HepG2 (cell line): Measurements from ENCODE around the gene DLG1. TPM values are rescaled to one million over a fixed set of nuclear protein-coding genes. Genes with fewer than 3 reads are reported as not detected.

ENCODE experiments used
- ATAC-seq: fragments of 200-7000 bp; cut with Tn5 transposase; 3 replicates; pipeline ENCODE4 v1.9.1; 2020; ENCODE audit warnings: mild to moderate bottlenecking, moderate library complexity
- BruUV-seq: library from RNA; stranded (reverse); fragments of 400-500 nt; replicated peaks from 2 replicates; lab custom pipeline; 2021; lab: Mats Ljungman, UMichigan
- CTCF ChIA-PET: fragments of 300-600 bp; formaldehyde crosslinking; extraction: SDS; loops from one replicate; lab custom pipeline; 2021; ENCODE audit warnings: low total read pairs, inconsistent platforms, low intra/inter-chr PET ratio; lab: Yijun Ruan, JAX
- POLR2A ChIA-PET: fragments of 350-600 bp; sonication (Branson Sonifier 250); formaldehyde crosslinking; loops from one replicate; lab custom pipeline; 2020; ENCODE audit warnings: antibody characterized with exemption, inconsistent platforms; lab: Yijun Ruan, JAX
- DNase-seq: peaks from one replicate; pipeline ENCODE4 v3.0.0-alpha.2; 2015; ENCODE audit warnings: low spot score
- FAIRE-seq: peaks from 3 replicates; lab custom pipeline; 2011; peaks lifted over from hg19 to GRCh38; lab: Jason Lieb, UNC
- H2AFZ ChIP-seq: one replicate; pipeline ENCODE4 v1.6.1; 2011; ENCODE audit warnings: low read length, inconsistent platforms
- H3K27ac ChIP-seq: fragments of 300-600 bp; 3 replicates; pipeline ENCODE4 v1.8.0; 2011; ENCODE audit warnings: mixed run types, mild to moderate bottlenecking, mixed read lengths, low read length, inconsistent platforms; ENCODE audit not compliant: insufficient read depth; ENCODE audit errors: extremely low read length
- H3K27me3 ChIP-seq, 2 experiments: fragments of 200-600 bp in 1 of 2; 2 replicates in 1 of 2; 3 replicates in 1 of 2; pipeline versions ENCODE4 v1.6.0 to v1.8.0; 2011; ENCODE audit warnings: low read length in 2 of 2, mild to moderate bottlenecking in 2 of 2, moderate library complexity in 2 of 2, inconsistent platforms in 1 of 2; ENCODE audit not compliant: insufficient read depth in 2 of 2, control insufficient read depth in 1 of 2
- H3K36me3 ChIP-seq, 2 experiments: fragments of 200-600 bp in 1 of 2; replicated peaks in 1 of 2; 2 replicates in 1 of 2; 3 replicates in 1 of 2; pipeline versions ENCODE4 v1.5.1 to v1.8.0; 2011; ENCODE audit warnings: low read length in 2 of 2, inconsistent platforms in 1 of 2; ENCODE audit not compliant: insufficient read depth in 2 of 2, control insufficient read depth in 1 of 2
- H3K4me1 ChIP-seq: 2 replicates; pipeline ENCODE4 v1.5.1; 2012; ENCODE audit warnings: low read length, inconsistent platforms; ENCODE audit not compliant: insufficient read depth
- H3K4me2 ChIP-seq: 2 replicates; pipeline ENCODE4 v1.6.0; 2011; ENCODE audit warnings: low read depth, low read length, inconsistent platforms
- H3K4me3 ChIP-seq, 3 experiments: fragments of 200-600 bp in 1 of 3; sonication (generic), shearing (Covaris generic) in 1 of 3; replicated peaks in 1 of 3; 2 replicates each; pipeline ENCODE4 v1.5.1; 2011 to 2016; ENCODE audit warnings: low read length in 3 of 3, inconsistent platforms in 2 of 3, low read depth in 2 of 3, mild to moderate bottlenecking in 2 of 3, control low read depth in 1 of 3, mixed read lengths in 1 of 3; ENCODE audit not compliant: insufficient read depth in 1 of 3
- H3K79me2 ChIP-seq: one replicate; pipeline ENCODE4 v1.6.1; 2011; ENCODE audit warnings: low read length, inconsistent platforms; ENCODE audit not compliant: insufficient read depth
- H3K9ac ChIP-seq: 2 replicates; pipeline ENCODE4 v1.6.0; 2011; ENCODE audit warnings: mild to moderate bottlenecking, low read depth, low read length, inconsistent platforms; ENCODE audit not compliant: insufficient read depth
- H3K9me3 ChIP-seq: 2 replicates; pipeline ENCODE4 v1.5.1; 2012; ENCODE audit warnings: mild to moderate bottlenecking, low read length
- H4K20me1 ChIP-seq: 2 replicates; pipeline ENCODE4 v1.6.0; 2011; ENCODE audit warnings: inconsistent platforms, mild to moderate bottlenecking, low read length, moderate library complexity; ENCODE audit not compliant: insufficient read depth
- MAF1 ChIP-seq: sonication (generic); formaldehyde crosslinking; IDR thresholded peaks from 2 replicates; pipeline ENCODE4 v1.5.0; 2020; ENCODE audit warnings: missing genetic modification reagents, borderline replicate concordance
- YEATS2 ChIP-seq: sonication (generic); formaldehyde crosslinking; IDR thresholded peaks from 2 replicates; pipeline ENCODE4 v1.4.0; 2020; ENCODE audit warnings: missing genetic modification reagents, borderline replicate concordance
- ZNF557 ChIP-seq: sonication (generic); formaldehyde crosslinking; IDR thresholded peaks from 2 replicates; pipeline ENCODE4 v1.4.0; 2020; ENCODE audit warnings: missing genetic modification reagents
- ZNF737 ChIP-seq: sonication (generic); formaldehyde crosslinking; IDR thresholded peaks from 2 replicates; pipeline ENCODE4 v1.5.0; 2020; ENCODE audit warnings: missing genetic modification reagents, mild to moderate bottlenecking, borderline replicate concordance
- WGBS: methylation state at CpG from one replicate; pipeline ENCODE4 v1.1.6; 2017; ENCODE audit warnings: low lambda C conversion rate; 5-methylcytosine and 5-hydroxymethylcytosine counted together
- in situ Hi-C: cut with HindIII; loops from 2 replicates; pipeline ENCODE4 v1.10.0; 2017; ENCODE audit warnings: low pct_unique_long_range_greater_than_20kb; ENCODE audit not compliant: extremely low pct_ligation_motif_present
- intact Hi-C: fragments of 100-400 bp; cut with micrococcal nuclease; formaldehyde crosslinking; loops from one replicate; pipeline ENCODE4 v1.10.0; 2022; ENCODE audit not compliant: unreplicated experiment
- polyA plus RNA-seq, 8 experiments: library from polyadenylated mRNA; depleted of rRNA in 3 of 8; stranded (reverse) in 7 of 8; unstranded in 1 of 8; fragments of >200 nt; fragmentation: Illumina TruSeq in 4 of 8; extraction: Trizol in 4 of 8; gene quantifications; 2 replicates each; pipeline versions ENCODE4 v1.2.1 to v1.2.3, GENCODE V29; 2011 to 2016; ENCODE audit warnings: low read depth in 4 of 8, missing spikeins in 1 of 8, mixed read lengths in 1 of 8; ENCODE audit not compliant: insufficient read depth in 1 of 8
- total RNA-seq, 5 experiments: library from RNA; depleted of rRNA; stranded (reverse); fragments of >200 nt; fragmentation: Illumina TruSeq; extraction: Trizol; gene quantifications; 2 replicates each; pipeline ENCODE4 v1.2.3, GENCODE V29; 2016; ENCODE audit warnings: low read depth in 1 of 5
- TF ChIP-seq, protein P1 (sequence below), 2 experiments: sonication (generic) in 1 of 2; formaldehyde crosslinking in 1 of 2; IDR thresholded peaks; 2 replicates each; pipeline versions ENCODE4 v1.5.1 to v1.6.1; 2011 to 2020; ENCODE audit warnings: borderline replicate concordance in 1 of 2, low read depth in 1 of 2, low read length in 1 of 2, mild to moderate bottlenecking in 1 of 2, missing genetic modification reagents in 1 of 2, moderate library complexity in 1 of 2
- TF ChIP-seq, protein P2 (sequence below): sonication (generic); formaldehyde crosslinking; IDR thresholded peaks from 2 replicates; pipeline ENCODE4 v1.5.0; 2020; ENCODE audit warnings: mild to moderate bottlenecking, missing genetic modification reagents

The DLG1 gene
- total and polyA plus RNA-seq, 2 of the 13 experiments (the other 11 are each of a cell fraction or from before 2014, with no cell fraction given): 30.5 to 104 TPM

DNA sequence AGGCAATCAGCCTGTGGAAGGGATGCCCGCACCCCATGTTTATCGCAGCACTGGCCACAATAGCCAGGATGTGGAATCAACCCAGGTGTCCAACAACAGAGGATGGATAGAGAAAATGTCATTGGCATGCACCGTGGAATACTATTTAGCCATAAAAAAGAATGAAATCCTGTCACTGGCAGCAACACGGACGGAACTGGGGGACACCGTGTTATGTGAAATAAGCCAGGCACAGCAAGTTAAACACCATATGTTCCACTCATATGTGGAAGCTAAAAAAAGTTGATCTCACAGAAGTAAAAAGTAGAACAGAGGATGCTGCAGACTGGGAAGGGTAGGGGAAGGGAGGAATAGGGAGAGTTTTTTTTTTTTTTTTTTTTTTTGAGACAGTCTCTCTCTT is 284.4 kb downstream of the DLG1 start:
- Histone ChIP-seq H3K9ac (no peak overlapping the region), H3K4me2 (no peak overlapping the region), H4K20me1 (no peaks in the 10 kb centered on the region), H2AFZ (no peak overlapping the region), H3K4me3 (no peak overlapping the region), H3K79me2 (no peaks in the 10 kb centered on the region), H3K36me3 (no peaks in the 10 kb centered on the region), H3K4me1 (peaks cover 7% of the 10 kb centered on the region), H3K27ac (no peak overlapping the region), H3K9me3 (no peaks in the 10 kb centered on the region), H3K27me3 (no peaks in the 10 kb centered on the region)
- 93% methylated on average over 6 of the region's 6 CpGs for WGBS
- FAIRE-seq: no peak
- no peak for DNase-seq
- intact Hi-C loops: no loop called here
- POLR2A ChIA-PET: no interaction called here
- CTCF ChIA-PET: no interaction called here
- ATAC-seq: no peak
- in situ Hi-C loops: no loop called here
- TF ChIP-seq ZNF557 (CRISPR knock-in tag) (no peak), ZNF737 (CRISPR knock-in tag) (no peak), YEATS2 (CRISPR knock-in tag) (no peak), MAF1 (no peak)
- TF ChIP-seq, protein P1, sequence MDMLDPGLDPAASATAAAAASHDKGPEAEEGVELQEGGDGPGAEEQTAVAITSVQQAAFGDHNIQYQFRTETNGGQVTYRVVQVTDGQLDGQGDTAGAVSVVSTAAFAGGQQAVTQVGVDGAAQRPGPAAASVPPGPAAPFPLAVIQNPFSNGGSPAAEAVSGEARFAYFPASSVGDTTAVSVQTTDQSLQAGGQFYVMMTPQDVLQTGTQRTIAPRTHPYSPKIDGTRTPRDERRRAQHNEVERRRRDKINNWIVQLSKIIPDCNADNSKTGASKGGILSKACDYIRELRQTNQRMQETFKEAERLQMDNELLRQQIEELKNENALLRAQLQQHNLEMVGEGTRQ (IDR thresholded peaks at IDR 0.05; ENCODE audit: low read depth, low read length): no peak
- TF ChIP-seq, protein P1 (CRISPR knock-in tag; IDR thresholded peaks at IDR 0.05; ENCODE audit: borderline replicate concordance): no peak
- TF ChIP-seq, protein P2, sequence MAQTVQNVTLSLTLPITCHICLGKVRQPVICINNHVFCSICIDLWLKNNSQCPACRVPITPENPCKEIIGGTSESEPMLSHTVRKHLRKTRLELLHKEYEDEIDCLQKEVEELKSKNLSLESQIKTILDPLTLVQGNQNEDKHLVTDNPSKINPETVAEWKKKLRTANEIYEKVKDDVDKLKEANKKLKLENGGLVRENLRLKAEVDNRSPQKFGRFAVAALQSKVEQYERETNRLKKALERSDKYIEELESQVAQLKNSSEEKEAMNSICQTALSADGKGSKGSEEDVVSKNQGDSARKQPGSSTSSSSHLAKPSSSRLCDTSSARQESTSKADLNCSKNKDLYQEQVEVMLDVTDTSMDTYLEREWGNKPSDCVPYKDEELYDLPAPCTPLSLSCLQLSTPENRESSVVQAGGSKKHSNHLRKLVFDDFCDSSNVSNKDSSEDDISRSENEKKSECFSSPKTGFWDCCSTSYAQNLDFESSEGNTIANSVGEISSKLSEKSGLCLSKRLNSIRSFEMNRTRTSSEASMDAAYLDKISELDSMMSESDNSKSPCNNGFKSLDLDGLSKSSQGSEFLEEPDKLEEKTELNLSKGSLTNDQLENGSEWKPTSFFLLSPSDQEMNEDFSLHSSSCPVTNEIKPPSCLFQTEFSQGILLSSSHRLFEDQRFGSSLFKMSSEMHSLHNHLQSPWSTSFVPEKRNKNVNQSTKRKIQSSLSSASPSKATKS: no peak
- BruUV-seq: no TSS peak
